AG04449 (cell line): ENCODE data around the gene SOX1.

Source experiments
- CTCF ChIA-PET: fragments of 350-600 bp; formaldehyde crosslinking; extraction: SDS; loops from one replicate; lab custom pipeline; 2021; ENCODE audit warnings: antibody characterized with exemption; lab: Yijun Ruan, JAX
- POLR2A ChIA-PET: fragments of 400-600, 350-600 bp; formaldehyde crosslinking; extraction: SDS; loops from one replicate; lab custom pipeline; 2020; ENCODE audit warnings: antibody characterized with exemption, inconsistent platforms; lab: Yijun Ruan, JAX
- DNase-seq: peaks from one replicate; pipeline ENCODE4 v3.0.0-alpha.2; 2010; ENCODE audit warnings: low read depth, low spot score
- H3K4me3 ChIP-seq: 2 replicates; pipeline ENCODE4 v1.5.1; 2011; ENCODE audit warnings: low read depth, mild to moderate bottlenecking, control low read depth, low read length
- CTCF ChIP-seq: IDR thresholded peaks from one replicate; pipeline ENCODE4 v1.5.1; 2011; ENCODE audit warnings: mild to moderate bottlenecking, moderate library complexity, low read length, control low read depth, inconsistent platforms; ENCODE audit not compliant: insufficient read depth; ENCODE audit errors: missing control alignments

The SOX1 gene

GRCh38 chr13:112118451-112119064 lies 51.6 kb downstream of the SOX1 start:
- ChIA-PET POLR2A (no interaction called here), CTCF (no interaction called here)
- TF ChIP-seq CTCF = no peak
- no peak overlapping the region for H3K4me3 ChIP-seq
- no peak for DNase-seq

GRCh38 chr13:112119192-112120030 lies 52.5 kb downstream of the SOX1 start:
- no peak overlapping the region for H3K4me3 ChIP-seq
- POLR2A ChIA-PET = no interaction called here
- CTCF ChIA-PET = no interaction called here
- DNase-seq = no peak
- TF ChIP-seq CTCF = no peak

- ChIA-PET POLR2A (no interaction called here), CTCF (no interaction called here)
- no peak overlapping the region for H3K4me3 ChIP-seq
- DNase-seq = no peak
- TF ChIP-seq CTCF = no peak
Observed at GRCh38 chr13:112120031-112120373, 53.1 kb downstream of the SOX1 start.
